Suprapubic skin (tissue), 4 donors: ENCODE measurements around the gene CACNB4.

Experiments
- CTCF ChIP-seq, 2 donors: fragments of 200-600 bp in 1 of 2; fragments of 450-650 bp in 1 of 2; sonication (generic) in 1 of 2; IDR thresholded peaks; one replicate each; pipeline ENCODE4 v1.5.1; 2016 to 2019; ENCODE audit warnings: antibody characterized with exemption in 2 of 2, mild to moderate bottlenecking in 1 of 2, moderate library complexity in 1 of 2
- EP300 ChIP-seq: sonication (generic); formaldehyde crosslinking; IDR thresholded peaks from one replicate; pipeline ENCODE4 v1.6.1; 2017; ENCODE audit warnings: antibody characterized with exemption
- POLR2A ChIP-seq, 2 donors: fragments of 450-650 bp; IDR thresholded peaks; one replicate each; pipeline ENCODE4 v1.6.1; 2017; ENCODE audit warnings: antibody characterized with exemption in 2 of 2, mild to moderate bottlenecking in 2 of 2, moderate library complexity in 2 of 2
- POLR2AphosphoS5 ChIP-seq, 3 donors: sonication (generic); formaldehyde crosslinking; IDR thresholded peaks; one replicate each; pipeline ENCODE4 v1.6.1; 2017; ENCODE audit warnings: antibody characterized with exemption in 3 of 3

DNA sequence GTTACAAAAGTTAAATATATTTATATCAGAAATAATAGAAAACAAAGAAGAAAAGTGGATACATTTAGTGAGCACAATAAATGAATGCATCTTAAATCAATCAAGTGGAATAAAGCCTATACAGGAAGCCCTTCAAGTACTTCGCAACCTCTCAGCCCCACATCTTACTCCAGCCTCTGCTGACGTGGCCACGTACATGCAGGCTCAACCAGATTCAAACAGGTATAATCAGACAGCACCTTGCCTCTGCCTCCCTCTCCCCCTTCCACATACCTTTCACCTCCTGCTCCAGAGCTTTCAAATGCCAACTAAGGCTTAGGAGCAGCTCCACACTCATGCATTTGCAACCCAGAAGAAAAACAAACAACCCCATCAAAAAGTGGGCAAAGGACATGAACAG, 32.9 kb downstream of the CACNB4 start:
- TF ChIP-seq CTCF (IDR thresholded peaks at IDR 0.05) (no peak), POLR2A (IDR thresholded peaks at IDR 0.05) (no peak), EP300 (no peak), POLR2AphosphoS5 (IDR thresholded peaks at IDR 0.05) (no peak)
